IMR-90 (cell line): ENCODE measurements around the gene ABHD5. TPM values are rescaled to one million over a fixed set of nuclear protein-coding genes. Genes with fewer than 3 reads are reported as not detected.
"Not testable (repeated sequence)": the region's sequence is repeated elsewhere in the genome, so short reads cannot be mapped to it uniquely, and the experiment has no call there.

Experiments
- ATAC-seq: fragments of 200-7000 bp; cut with Tn5 transposase; 2 replicates; pipeline ENCODE4 v1.9.1; 2020; ENCODE audit warnings: low read depth, mild to moderate bottlenecking, moderate library complexity
- BruUV-seq: library from RNA; stranded (reverse); fragments of 400-500 nt; replicated peaks from 2 replicates; lab custom pipeline; 2021; lab: Mats Ljungman, UMichigan
- CTCF ChIA-PET: fragments of 300-600 bp; formaldehyde crosslinking; extraction: SDS; loops from one replicate; lab custom pipeline; 2021; ENCODE audit warnings: antibody characterized with exemption; lab: Yijun Ruan, JAX
- POLR2A ChIA-PET: fragments of 300-600 bp; sonication (Branson Sonifier 250); formaldehyde crosslinking; loops from one replicate; lab custom pipeline; 2022; ENCODE audit warnings: antibody characterized with exemption; ENCODE audit not compliant: unreplicated experiment; lab: Charles Lee
- DNase-seq: peaks from one replicate; pipeline ENCODE4 v3.0.0; 2013
- H2AFZ ChIP-seq: replicated peaks from 2 replicates; pipeline ENCODE3; 2013; ENCODE audit warnings: low read length, mild to moderate bottlenecking; ENCODE audit not compliant: poor library complexity
- H2AK5ac ChIP-seq: 2 replicates; pipeline ENCODE4 v1.6.1; 2013; ENCODE audit warnings: low read depth, low read length, inconsistent platforms
- H2AK9ac ChIP-seq: replicated peaks from 2 replicates; pipeline ENCODE3; 2013; ENCODE audit warnings: mild to moderate bottlenecking, low read depth, low read length, moderate library complexity; ENCODE audit not compliant: poor library complexity
- H2BK120ac ChIP-seq: 2 replicates; pipeline ENCODE4 v1.6.1; 2013; ENCODE audit warnings: low read depth, low read length, inconsistent platforms
- H2BK15ac ChIP-seq: 3 replicates; pipeline ENCODE4 v1.6.1; 2013; ENCODE audit warnings: low read depth, low read length, inconsistent platforms
- H2BK20ac ChIP-seq: 2 replicates; pipeline ENCODE4 v1.6.1; 2013; ENCODE audit warnings: low read depth, mild to moderate bottlenecking, inconsistent platforms, low read length, moderate library complexity
- H2BK5ac ChIP-seq: 2 replicates; pipeline ENCODE4 v1.6.1; 2013; ENCODE audit warnings: mild to moderate bottlenecking, low read depth, low read length, inconsistent platforms; ENCODE audit not compliant: poor library complexity, severe bottlenecking
- H3K14ac ChIP-seq: replicated peaks from 2 replicates; pipeline ENCODE4 v1.6.1; 2013; ENCODE audit warnings: low read depth, low read length, inconsistent platforms
- H3K18ac ChIP-seq: 2 replicates; pipeline ENCODE4 v1.6.1; 2013; ENCODE audit warnings: low read depth, low read length, control low read depth
- H3K23ac ChIP-seq: 2 replicates; pipeline ENCODE4 v1.6.1; 2013; ENCODE audit warnings: low read depth, low read length, inconsistent platforms
- H3K27ac ChIP-seq: 2 replicates; pipeline ENCODE4 v1.5.1; 2013; ENCODE audit warnings: mild to moderate bottlenecking, control low read depth, low read length; ENCODE audit not compliant: insufficient read depth
- H3K27me3 ChIP-seq: 2 replicates; pipeline ENCODE4 v1.6.1; 2013; ENCODE audit warnings: low read length; ENCODE audit not compliant: control insufficient read depth, insufficient read depth
- H3K36me3 ChIP-seq: 2 replicates; pipeline ENCODE4 v1.6.1; 2013; ENCODE audit warnings: low read length, mixed read lengths; ENCODE audit not compliant: control insufficient read depth, insufficient read depth
- H3K4ac ChIP-seq: 2 replicates; pipeline ENCODE4 v1.6.1; 2013; ENCODE audit warnings: low read depth, low read length, inconsistent platforms
- H3K4me1 ChIP-seq: 2 replicates; pipeline ENCODE4 v1.6.1; 2013; ENCODE audit warnings: low read length, mixed read lengths; ENCODE audit not compliant: control insufficient read depth, insufficient read depth
- H3K4me2 ChIP-seq: 2 replicates; pipeline ENCODE4 v1.6.1; 2013; ENCODE audit warnings: low read depth, mild to moderate bottlenecking, control low read depth, low read length, moderate library complexity
- H3K4me3 ChIP-seq: 2 replicates; pipeline ENCODE4 v1.5.1; 2013; ENCODE audit warnings: low read depth, mild to moderate bottlenecking, control low read depth, low read length, moderate library complexity; ENCODE audit not compliant: insufficient read depth
- H3K56ac ChIP-seq: 2 replicates; pipeline ENCODE4 v1.6.1; 2013; ENCODE audit warnings: low read length, inconsistent platforms; ENCODE audit not compliant: insufficient read depth; ENCODE audit errors: extremely low read depth
- H3K79me1 ChIP-seq, 2 experiments: 2 replicates each; pipeline ENCODE4 v1.6.1; 2013; ENCODE audit warnings: low read length in 2 of 2, inconsistent platforms in 1 of 2, low read depth in 1 of 2
- H3K9ac ChIP-seq: 2 replicates; pipeline ENCODE4 v1.6.1; 2013; ENCODE audit warnings: low read depth, low read length, control low read depth
- H3K9me1 ChIP-seq: 2 replicates; pipeline ENCODE4 v1.6.1; 2013; ENCODE audit warnings: low read length, inconsistent platforms; ENCODE audit not compliant: insufficient read depth
- H3K9me3 ChIP-seq: 2 replicates; pipeline ENCODE4 v1.6.1; 2013; ENCODE audit warnings: low read length; ENCODE audit not compliant: control insufficient read depth, insufficient read depth
- H4K20me1 ChIP-seq: 2 replicates; pipeline ENCODE4 v1.6.1; 2013; ENCODE audit warnings: low read length, inconsistent platforms; ENCODE audit not compliant: insufficient read depth
- H4K5ac ChIP-seq: 2 replicates; pipeline ENCODE4 v1.6.1; 2013; ENCODE audit warnings: mild to moderate bottlenecking, low read depth, low read length, control low read depth
- H4K8ac ChIP-seq, 2 experiments: 2 replicates each; pipeline ENCODE4 v1.6.1; 2013; ENCODE audit warnings: low read depth in 2 of 2, low read length in 2 of 2, control low read depth in 1 of 2, inconsistent platforms in 1 of 2
- H4K91ac ChIP-seq: 2 replicates; pipeline ENCODE4 v1.6.1; 2013; ENCODE audit warnings: low read depth, low read length, inconsistent platforms; ENCODE audit not compliant: insufficient read depth
- WGBS, 2 experiments: methylation state at CpG; one replicate each; pipeline versions ENCODE4 v1.1.5 to v1.1.7; 2013; ENCODE audit warnings: missing lambda C conversion rate in 2 of 2; ENCODE audit not compliant: insufficient read length in 1 of 2; ENCODE audit errors: extremely low coverage in 2 of 2; 5-methylcytosine and 5-hydroxymethylcytosine counted together
- dilution Hi-C: fragments of 300-500 bp; cut with HindIII; formaldehyde crosslinking; loops from one replicate; pipeline ENCODE4 v1.14.3; 2018; ENCODE audit warnings: low sequenced_read_pairs; ENCODE audit not compliant: unreplicated experiment
- in situ Hi-C: fragments of 300-500 bp; cut with MboI; formaldehyde crosslinking; loops from 3 replicates; pipeline ENCODE4 v1.14.3; 2019; ENCODE audit warnings: low sequenced_read_pairs, inconsistent platforms, mixed read lengths
- intact Hi-C: fragments of 100-400 bp; cut with micrococcal nuclease; formaldehyde crosslinking; loops from 2 replicates; pipeline ENCODE4 v1.10.0; 2022
- polyA plus RNA-seq, 3 experiments: library from polyadenylated mRNA; depleted of rRNA; stranded (reverse); fragments of >200 nt; gene quantifications; 2 replicates each; pipeline ENCODE4 v1.2.3, GENCODE V29; 2012; ENCODE audit warnings: low replicate concordance in 1 of 3
- total RNA-seq: library from RNA; depleted of rRNA; stranded (reverse); fragments of >200 nt; gene quantifications from 2 replicates; pipeline ENCODE4 v1.2.3, GENCODE V29; 2012

The ABHD5 gene
- total and polyA plus RNA-seq, 2 of the 4 experiments (the other 2 are of a cell fraction): 15.8 to 33.2 TPM

DNA sequence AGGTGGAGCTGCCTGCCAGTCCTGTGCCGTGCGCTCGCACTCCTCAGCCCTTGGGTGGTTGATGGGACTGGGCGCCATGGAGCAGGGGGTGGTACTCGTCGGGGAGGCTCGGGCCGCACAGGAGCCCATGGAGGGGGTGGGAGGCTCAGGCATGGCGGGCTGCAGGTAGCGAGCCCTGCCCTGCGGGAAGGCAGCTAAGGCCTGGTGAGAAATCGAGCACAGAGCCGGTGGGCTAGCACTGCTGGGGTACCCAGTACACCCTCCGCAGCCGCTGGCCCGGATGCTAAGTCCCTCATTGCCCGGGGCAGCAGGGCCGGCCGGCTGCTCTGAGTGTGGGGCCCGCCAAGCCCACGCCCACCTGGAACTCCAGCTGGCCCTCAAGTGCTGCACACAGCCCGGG, 34.3 kb upstream of the ABHD5 start:
- H3K56ac ChIP-seq, H3K79me1 ChIP-seq, BruUV-seq, H4K8ac ChIP-seq, H3K4me3 ChIP-seq, H3K9ac ChIP-seq, H4K91ac ChIP-seq, in situ Hi-C loops, intact Hi-C loops, dilution Hi-C loops, H2BK15ac ChIP-seq, POLR2A ChIA-PET, H4K5ac ChIP-seq, H2BK20ac ChIP-seq, DNase-seq, H3K27ac ChIP-seq, H3K4me2 ChIP-seq, H3K9me1 ChIP-seq, H3K27me3 ChIP-seq, H3K14ac ChIP-seq, H3K36me3 ChIP-seq, H3K4ac ChIP-seq, CTCF ChIA-PET, H3K18ac ChIP-seq, H2BK120ac ChIP-seq, H3K4me1 ChIP-seq, H3K9me3 ChIP-seq, H2BK5ac ChIP-seq, H4K20me1 ChIP-seq, H2AK5ac ChIP-seq, H3K23ac ChIP-seq, H2AK9ac ChIP-seq, H2AFZ ChIP-seq, ATAC-seq: not testable (repeated sequence)
- WGBS, 2 experiments: 97% methylated on average over 6 of the region's 22 CpGs; no CpG with 5 or more reads in 1 of the 2 experiments
